DMS153 treated with DMSO at 0.1 percent for 48 hours (cell line): Measurements from ENCODE around the gene DSE.
"Not testable (repeated sequence)": the region's sequence is repeated elsewhere in the genome, so short reads cannot be mapped to it uniquely, and the experiment has no call there.

Experiments
- DNase-seq: peaks from one replicate; lab custom pipeline; 2025; ENCODE audit not compliant: unreplicated experiment; lab: John Stamatoyannopoulos, UW

DSE gene

GRCh38 chr6:116370760-116371119 lies at the start of gene DSE:
TSS of gene DSE (plus strand) at chr6:116370947. CDS start at chr6:116399251, 28,304 bp downstream.
- no peak for DNase-seq

GRCh38 chr6:116321933-116322332 lies 48.8 kb upstream of the DSE start:
- DNase-seq = not testable (repeated sequence)

GRCh38 chr6:116323863-116324262 lies 46.9 kb upstream of the DSE start:
- no peak for DNase-seq

GRCh38 chr6:116325634-116326132 lies 45.1 kb upstream of the DSE start:
- not testable (repeated sequence) for DNase-seq

GRCh38 chr6:116326181-116326671 lies 44.5 kb upstream of the DSE start:
- DNase-seq = no peak

- no peak for DNase-seq
Observed at GRCh38 chr6:116326996-116327395, 43.8 kb upstream of the DSE start.

GRCh38 chr6:116327803-116328527 lies 42.8 kb upstream of the DSE start:
- no peak for DNase-seq

- no peak for DNase-seq
Observed at GRCh38 chr6:116328528-116328903, 42.2 kb upstream of the DSE start.

- DNase-seq = no peak
Observed at GRCh38 chr6:116329156-116329555, 41.6 kb upstream of the DSE start.

- DNase-seq = no peak
Observed at GRCh38 chr6:116330511-116330910, 40.2 kb upstream of the DSE start.

GRCh38 chr6:116332096-116332495 lies 38.7 kb upstream of the DSE start:
- no peak for DNase-seq

- not testable (repeated sequence) for DNase-seq
Observed at GRCh38 chr6:116334638-116335409, 35.9 kb upstream of the DSE start.

- DNase-seq = no peak
Observed at GRCh38 chr6:116335612-116336215, 35.0 kb upstream of the DSE start.

- no peak for DNase-seq
Observed at GRCh38 chr6:116338943-116339342, 31.8 kb upstream of the DSE start.

- DNase-seq = not testable (repeated sequence)
Observed at GRCh38 chr6:116340625-116341024, 30.1 kb upstream of the DSE start.

- no peak for DNase-seq
Observed at GRCh38 chr6:116349216-116349615, 21.5 kb upstream of the DSE start.

- DNase-seq = no peak
Observed at GRCh38 chr6:116351101-116351500, 19.6 kb upstream of the DSE start.

- DNase-seq = no peak
Observed at GRCh38 chr6:116352515-116353471, 18.0 kb upstream of the DSE start.

GRCh38 chr6:116354236-116354635 lies 16.5 kb upstream of the DSE start:
- DNase-seq = no peak

- no peak for DNase-seq
Observed at GRCh38 chr6:116355796-116356195, 15.0 kb upstream of the DSE start.

- no peak for DNase-seq
Observed at GRCh38 chr6:116359131-116359530, 11.6 kb upstream of the DSE start.
